ENCODE results near the gene PRR5L. TPM values are rescaled to one million over a fixed set of nuclear protein-coding genes. Genes with fewer than 3 reads are reported as not detected.

Gene PRR5L
- total and polyA plus RNA-seq, 2 experiments from 2014 or later: 3.1 to 7.5 TPM

DNA sequence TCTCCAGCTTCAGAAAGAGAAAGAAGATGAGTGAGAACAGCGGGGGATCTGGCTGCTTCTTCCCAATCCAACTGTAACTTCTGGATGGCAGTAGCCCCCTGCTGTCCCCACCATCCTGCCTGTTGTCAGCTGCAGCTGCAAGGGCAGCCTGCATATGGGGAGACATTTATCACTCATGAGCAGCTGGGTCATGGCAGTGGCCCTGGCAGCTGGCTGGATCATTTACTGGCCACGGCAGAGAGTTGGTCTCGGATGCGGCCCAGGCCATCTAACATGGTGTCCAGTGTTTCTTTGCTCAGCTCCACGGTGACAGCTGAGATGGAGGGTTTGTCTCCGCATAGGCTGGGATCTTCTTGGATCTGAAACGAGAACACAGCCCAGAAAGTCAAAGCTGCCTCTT is 21.7 kb upstream of the PRR5L start:
- Histone ChIP-seq H3K4me2 (no peak overlapping the region), H3K9me2 (replicated peaks; ENCODE audit: insufficient read depth) (no peaks in the 10 kb centered on the region), H3K27me3 (no peaks in the 10 kb centered on the region), H3K36me3 (replicated peaks; ENCODE audit: insufficient read depth, low read depth) (no peaks in the 10 kb centered on the region), H3K27ac (no peak overlapping the region), H3K4me1 (ENCODE audit: insufficient read depth) (no peaks in the 10 kb centered on the region), H3K9me3 (ENCODE audit: low read depth) (no peaks in the 10 kb centered on the region), H3K4me3 (no peak overlapping the region), H2AFZ (no peak overlapping the region), H4K20me1 (ENCODE audit: insufficient read depth, poor library complexity, severe bottlenecking) (no peaks in the 10 kb centered on the region), H3K79me2 (no peaks in the 10 kb centered on the region)
- no peak for DNase-seq (ENCODE audit: low spot score)
- 94% methylated on average over 7 of the region's 7 CpGs for WGBS (ENCODE audit: low lambda C conversion rate, missing lambda C conversion rate)
- TF ChIP-seq EZH2phosphoT487 (IDR thresholded peaks at IDR 0.05; ENCODE audit: low read depth, severe bottlenecking, unreplicated experiment) (no peak), EZH2 (IDR thresholded peaks at IDR 0.05; ENCODE audit: borderline replicate concordance) (no peak)
- TF ChIP-seq, protein P1, sequence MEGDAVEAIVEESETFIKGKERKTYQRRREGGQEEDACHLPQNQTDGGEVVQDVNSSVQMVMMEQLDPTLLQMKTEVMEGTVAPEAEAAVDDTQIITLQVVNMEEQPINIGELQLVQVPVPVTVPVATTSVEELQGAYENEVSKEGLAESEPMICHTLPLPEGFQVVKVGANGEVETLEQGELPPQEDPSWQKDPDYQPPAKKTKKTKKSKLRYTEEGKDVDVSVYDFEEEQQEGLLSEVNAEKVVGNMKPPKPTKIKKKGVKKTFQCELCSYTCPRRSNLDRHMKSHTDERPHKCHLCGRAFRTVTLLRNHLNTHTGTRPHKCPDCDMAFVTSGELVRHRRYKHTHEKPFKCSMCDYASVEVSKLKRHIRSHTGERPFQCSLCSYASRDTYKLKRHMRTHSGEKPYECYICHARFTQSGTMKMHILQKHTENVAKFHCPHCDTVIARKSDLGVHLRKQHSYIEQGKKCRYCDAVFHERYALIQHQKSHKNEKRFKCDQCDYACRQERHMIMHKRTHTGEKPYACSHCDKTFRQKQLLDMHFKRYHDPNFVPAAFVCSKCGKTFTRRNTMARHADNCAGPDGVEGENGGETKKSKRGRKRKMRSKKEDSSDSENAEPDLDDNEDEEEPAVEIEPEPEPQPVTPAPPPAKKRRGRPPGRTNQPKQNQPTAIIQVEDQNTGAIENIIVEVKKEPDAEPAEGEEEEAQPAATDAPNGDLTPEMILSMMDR (IDR thresholded peaks at IDR 0.05; ENCODE audit: poor library complexity): no peak

DNA sequence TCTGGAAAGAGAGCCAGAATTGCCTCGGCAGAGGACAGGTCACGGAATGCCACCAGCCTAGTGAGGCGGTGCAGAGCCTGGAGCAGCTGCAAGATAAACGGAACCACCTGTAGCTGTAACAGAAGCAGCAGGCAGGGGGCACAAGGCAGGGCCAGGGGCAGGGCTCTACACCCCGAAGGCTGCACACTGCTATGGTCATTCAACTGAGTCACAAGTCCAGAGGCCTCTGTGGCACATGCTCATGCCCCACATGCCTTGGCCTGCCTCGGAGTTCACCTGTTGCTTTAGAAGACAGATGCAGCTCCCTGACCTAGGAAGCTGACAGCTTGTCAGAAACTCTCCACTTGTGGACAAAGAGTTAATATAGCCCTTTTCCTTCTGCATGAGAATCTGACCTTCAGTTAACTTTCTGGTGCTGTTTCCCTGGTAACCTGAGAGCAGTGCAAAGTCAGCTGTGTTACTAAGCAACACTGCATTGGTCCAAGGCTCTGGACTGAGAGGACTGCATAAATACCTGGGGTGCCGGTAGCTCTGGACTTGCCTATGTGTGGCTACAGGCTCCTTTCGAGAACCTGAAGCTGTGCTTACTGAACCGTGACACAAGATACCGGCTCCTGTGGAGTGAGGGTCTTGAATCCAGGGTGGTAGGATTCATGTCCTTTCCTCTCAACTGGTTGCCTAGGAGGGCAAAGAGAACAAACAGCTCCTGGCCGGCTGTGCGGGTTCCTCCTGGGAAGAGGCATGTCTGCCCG is 17.4 kb upstream of the PRR5L start:
- Histone ChIP-seq H3K4me1 (ENCODE audit: insufficient read depth) (no peaks in the 10 kb centered on the region), H3K27ac (no peak overlapping the region), H3K9me3 (ENCODE audit: low read depth) (no peaks in the 10 kb centered on the region), H3K4me2 (no peak overlapping the region), H3K4me3 (no peak overlapping the region), H3K79me2 (peaks cover 28% of the 10 kb centered on the region), H3K36me3 (replicated peaks; ENCODE audit: insufficient read depth, low read depth) (no peaks in the 10 kb centered on the region), H2AFZ (no peak overlapping the region), H4K20me1 (ENCODE audit: insufficient read depth, poor library complexity, severe bottlenecking) (no peaks in the 10 kb centered on the region), H3K9me2 (replicated peaks; ENCODE audit: insufficient read depth) (no peaks in the 10 kb centered on the region), H3K27me3 (no peaks in the 10 kb centered on the region)
- TF ChIP-seq EZH2phosphoT487 (IDR thresholded peaks at IDR 0.05; ENCODE audit: low read depth, severe bottlenecking, unreplicated experiment) (no peak), EZH2 (IDR thresholded peaks at IDR 0.05; ENCODE audit: borderline replicate concordance) (no peak)
- TF ChIP-seq, protein P1 (IDR thresholded peaks at IDR 0.05; ENCODE audit: poor library complexity): no peak
- 72% methylated on average over 13 of the region's 13 CpGs for WGBS (ENCODE audit: low lambda C conversion rate, missing lambda C conversion rate)
- DNase-seq (ENCODE audit: low spot score): no peak

DNA sequence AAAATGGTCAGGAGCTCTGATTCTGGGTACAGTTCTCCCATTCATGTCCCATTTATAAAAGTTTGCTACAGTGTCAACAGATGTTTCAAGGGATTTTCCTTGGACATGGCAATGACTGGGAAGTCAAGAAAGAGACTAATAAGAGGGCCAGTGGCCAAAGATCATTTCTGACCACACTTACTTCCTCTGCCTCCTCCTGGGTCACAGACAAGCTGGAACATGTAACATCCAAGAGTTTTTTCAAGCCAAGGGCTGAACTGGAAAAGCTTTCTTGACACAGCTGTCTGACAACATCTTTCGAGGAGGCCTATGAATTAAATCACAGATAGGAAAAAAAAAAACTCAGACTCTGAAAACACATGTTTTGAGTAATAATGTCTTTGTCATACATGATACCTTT is 15.6 kb upstream of the PRR5L start:
- H3K27ac ChIP-seq: no peak overlapping the region
- peaks cover 44% of the 10 kb centered on the region for H3K79me2 ChIP-seq
- H4K20me1 ChIP-seq (ENCODE audit: insufficient read depth, poor library complexity, severe bottlenecking): no peaks in the 10 kb centered on the region
- H3K9me3 ChIP-seq (ENCODE audit: low read depth): no peaks in the 10 kb centered on the region
- H2AFZ ChIP-seq: no peak overlapping the region
- H3K27me3 ChIP-seq: no peaks in the 10 kb centered on the region
- DNase-seq (ENCODE audit: low spot score): no peak
- H3K4me1 ChIP-seq (ENCODE audit: insufficient read depth): no peaks in the 10 kb centered on the region
- no peak overlapping the region for H3K4me2 ChIP-seq
- H3K4me3 ChIP-seq: no peak overlapping the region
- no peaks in the 10 kb centered on the region for H3K36me3 ChIP-seq (replicated peaks; ENCODE audit: insufficient read depth, low read depth)
- H3K9me2 ChIP-seq (replicated peaks; ENCODE audit: insufficient read depth): no peaks in the 10 kb centered on the region
- TF ChIP-seq EZH2 (IDR thresholded peaks at IDR 0.05; ENCODE audit: borderline replicate concordance) (no peak), EZH2phosphoT487 (IDR thresholded peaks at IDR 0.05; ENCODE audit: low read depth, severe bottlenecking, unreplicated experiment) (no peak)
- TF ChIP-seq, protein P1 (IDR thresholded peaks at IDR 0.05; ENCODE audit: poor library complexity): no peak
- WGBS (ENCODE audit: low lambda C conversion rate, missing lambda C conversion rate): 78% methylated on average over 1 of the region's 1 CpG
